Measurements from ENCODE around the gene SLC7A6OS.

DNA sequence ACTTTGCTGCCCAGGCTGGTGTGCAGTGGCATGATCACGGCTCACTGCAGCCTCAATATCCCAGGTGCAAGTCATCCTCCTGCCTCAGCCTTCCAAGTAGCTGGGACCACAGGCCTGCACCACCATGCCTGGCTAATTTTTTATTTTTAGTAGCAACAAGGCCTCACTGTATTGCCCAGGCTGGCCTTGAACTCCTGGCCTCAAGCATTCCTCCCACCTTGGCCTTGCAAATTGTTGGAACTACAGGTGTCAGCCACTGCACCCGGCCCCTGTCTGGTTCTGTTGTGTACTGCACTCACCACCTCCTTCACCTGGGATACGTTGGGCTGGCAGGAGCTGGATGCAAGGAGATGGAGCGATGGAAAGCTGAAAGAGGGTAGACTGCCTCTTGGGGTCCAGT, 57.0 kb downstream of the SLC7A6OS start:
- TF ChIP-seq, protein P1, sequence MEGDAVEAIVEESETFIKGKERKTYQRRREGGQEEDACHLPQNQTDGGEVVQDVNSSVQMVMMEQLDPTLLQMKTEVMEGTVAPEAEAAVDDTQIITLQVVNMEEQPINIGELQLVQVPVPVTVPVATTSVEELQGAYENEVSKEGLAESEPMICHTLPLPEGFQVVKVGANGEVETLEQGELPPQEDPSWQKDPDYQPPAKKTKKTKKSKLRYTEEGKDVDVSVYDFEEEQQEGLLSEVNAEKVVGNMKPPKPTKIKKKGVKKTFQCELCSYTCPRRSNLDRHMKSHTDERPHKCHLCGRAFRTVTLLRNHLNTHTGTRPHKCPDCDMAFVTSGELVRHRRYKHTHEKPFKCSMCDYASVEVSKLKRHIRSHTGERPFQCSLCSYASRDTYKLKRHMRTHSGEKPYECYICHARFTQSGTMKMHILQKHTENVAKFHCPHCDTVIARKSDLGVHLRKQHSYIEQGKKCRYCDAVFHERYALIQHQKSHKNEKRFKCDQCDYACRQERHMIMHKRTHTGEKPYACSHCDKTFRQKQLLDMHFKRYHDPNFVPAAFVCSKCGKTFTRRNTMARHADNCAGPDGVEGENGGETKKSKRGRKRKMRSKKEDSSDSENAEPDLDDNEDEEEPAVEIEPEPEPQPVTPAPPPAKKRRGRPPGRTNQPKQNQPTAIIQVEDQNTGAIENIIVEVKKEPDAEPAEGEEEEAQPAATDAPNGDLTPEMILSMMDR (IDR thresholded peaks at IDR 0.05), result no peak
- TF ChIP-seq POLR2A (IDR thresholded peaks at IDR 0.05) (no peak), POLR2AphosphoS5 (IDR thresholded peaks at IDR 0.05) (no peak)
